ENCODE data around the gene RELT.

Gene RELT

DNA sequence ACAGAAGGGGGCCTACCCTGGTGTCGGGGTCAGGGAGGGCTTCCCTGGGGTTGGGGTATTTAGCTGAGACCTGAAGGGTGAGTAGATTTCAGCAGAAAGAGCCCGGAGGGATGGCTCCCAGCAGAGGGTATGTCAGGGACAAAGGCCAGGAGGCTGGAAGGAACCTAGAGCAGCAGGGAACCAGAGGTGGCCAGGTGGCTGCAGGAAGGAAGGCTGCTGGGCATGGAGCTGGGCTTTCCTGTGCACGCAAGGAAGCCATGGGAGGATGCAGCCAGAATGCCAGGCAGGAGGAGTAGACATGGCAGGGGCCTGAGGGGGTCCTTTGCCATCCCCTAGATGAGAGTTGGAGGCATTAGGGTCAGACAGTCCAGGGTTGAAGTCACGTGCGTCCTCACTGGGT is 27.4 kb upstream of the RELT start:
- Histone ChIP-seq H3K9me3 (ENCODE audit: control insufficient read depth, insufficient read depth, low read length) (no peaks in the 10 kb centered on the region), H3K36me3 (ENCODE audit: control insufficient read depth, low read length) (no peaks in the 10 kb centered on the region), H3K4me3 (ENCODE audit: low read length) (no peak overlapping the region), H4K20me1 (ENCODE audit: control insufficient read depth, insufficient read depth, low read depth, low read length) (no peaks in the 10 kb centered on the region), H3K27me3 (ENCODE audit: control insufficient read depth, low read length) (peaks cover 9% of the 10 kb centered on the region; the same call in 1 of the 2 replicates), H3K9me2 (replicated peaks; ENCODE audit: control insufficient read depth, low read length) (no peaks in the 10 kb centered on the region), H3K4me2 (ENCODE audit: low read length) (no peak overlapping the region), H3K79me2 (ENCODE audit: control insufficient read depth, low read length) (no peaks in the 10 kb centered on the region), H3K27ac (ENCODE audit: low read depth, low read length) (no peak overlapping the region), H3K4me1 (ENCODE audit: control insufficient read depth, low read length) (peaks cover 4% of the 10 kb centered on the region), H3F3A (ENCODE audit: control insufficient read depth, insufficient read depth) (no peaks in the 10 kb centered on the region)
- TF ChIP-seq, protein P1, sequence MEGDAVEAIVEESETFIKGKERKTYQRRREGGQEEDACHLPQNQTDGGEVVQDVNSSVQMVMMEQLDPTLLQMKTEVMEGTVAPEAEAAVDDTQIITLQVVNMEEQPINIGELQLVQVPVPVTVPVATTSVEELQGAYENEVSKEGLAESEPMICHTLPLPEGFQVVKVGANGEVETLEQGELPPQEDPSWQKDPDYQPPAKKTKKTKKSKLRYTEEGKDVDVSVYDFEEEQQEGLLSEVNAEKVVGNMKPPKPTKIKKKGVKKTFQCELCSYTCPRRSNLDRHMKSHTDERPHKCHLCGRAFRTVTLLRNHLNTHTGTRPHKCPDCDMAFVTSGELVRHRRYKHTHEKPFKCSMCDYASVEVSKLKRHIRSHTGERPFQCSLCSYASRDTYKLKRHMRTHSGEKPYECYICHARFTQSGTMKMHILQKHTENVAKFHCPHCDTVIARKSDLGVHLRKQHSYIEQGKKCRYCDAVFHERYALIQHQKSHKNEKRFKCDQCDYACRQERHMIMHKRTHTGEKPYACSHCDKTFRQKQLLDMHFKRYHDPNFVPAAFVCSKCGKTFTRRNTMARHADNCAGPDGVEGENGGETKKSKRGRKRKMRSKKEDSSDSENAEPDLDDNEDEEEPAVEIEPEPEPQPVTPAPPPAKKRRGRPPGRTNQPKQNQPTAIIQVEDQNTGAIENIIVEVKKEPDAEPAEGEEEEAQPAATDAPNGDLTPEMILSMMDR (IDR thresholded peaks at IDR 0.05; ENCODE audit: low read depth, low read length, poor library complexity, severe bottlenecking): no peak
- no peak for TF ChIP-seq EZH2phosphoT487 (IDR thresholded peaks at IDR 0.05; ENCODE audit: borderline replicate concordance, low read length)

DNA sequence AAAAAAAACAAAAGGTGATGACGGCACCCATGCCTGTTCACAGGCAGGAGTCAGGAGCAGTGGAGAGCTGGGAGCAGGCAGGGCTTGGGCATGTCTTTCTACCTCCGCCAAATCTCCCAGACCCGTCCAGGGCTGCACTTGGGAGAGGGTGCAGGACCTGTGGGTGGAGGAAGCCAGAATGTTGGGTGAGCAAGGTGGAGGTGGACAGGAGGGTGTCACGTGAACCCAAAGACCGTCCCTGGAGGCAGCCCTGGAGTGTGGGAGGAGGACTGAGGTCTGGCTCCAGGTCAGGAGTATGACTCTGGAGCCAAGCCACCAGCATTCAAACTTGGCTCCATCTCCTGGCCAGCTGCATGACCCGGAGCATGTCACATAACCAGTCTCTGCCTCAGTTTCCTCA is 26.6 kb upstream of the RELT start:
- Histone ChIP-seq H4K20me1 (ENCODE audit: control insufficient read depth, insufficient read depth, low read depth, low read length) (no peaks in the 10 kb centered on the region), H3K9me3 (ENCODE audit: control insufficient read depth, insufficient read depth, low read length) (no peaks in the 10 kb centered on the region), H3K79me2 (ENCODE audit: control insufficient read depth, low read length) (no peaks in the 10 kb centered on the region), H3F3A (ENCODE audit: control insufficient read depth, insufficient read depth) (no peaks in the 10 kb centered on the region), H3K4me1 (ENCODE audit: control insufficient read depth, low read length) (peaks cover 4% of the 10 kb centered on the region), H3K4me3 (ENCODE audit: low read length) (no peak overlapping the region), H3K27ac (ENCODE audit: low read depth, low read length) (no peak overlapping the region), H3K36me3 (ENCODE audit: control insufficient read depth, low read length) (no peaks in the 10 kb centered on the region), H3K4me2 (ENCODE audit: low read length) (no peak overlapping the region), H3K9me2 (replicated peaks; ENCODE audit: control insufficient read depth, low read length) (no peaks in the 10 kb centered on the region), H3K27me3 (ENCODE audit: control insufficient read depth, low read length) (peaks cover 9% of the 10 kb centered on the region; the same call in 1 of the 2 replicates)
- TF ChIP-seq, protein P1 (IDR thresholded peaks at IDR 0.05; ENCODE audit: low read depth, low read length, poor library complexity, severe bottlenecking): no peak
- TF ChIP-seq EZH2phosphoT487 (IDR thresholded peaks at IDR 0.05; ENCODE audit: borderline replicate concordance, low read length): no peak

DNA sequence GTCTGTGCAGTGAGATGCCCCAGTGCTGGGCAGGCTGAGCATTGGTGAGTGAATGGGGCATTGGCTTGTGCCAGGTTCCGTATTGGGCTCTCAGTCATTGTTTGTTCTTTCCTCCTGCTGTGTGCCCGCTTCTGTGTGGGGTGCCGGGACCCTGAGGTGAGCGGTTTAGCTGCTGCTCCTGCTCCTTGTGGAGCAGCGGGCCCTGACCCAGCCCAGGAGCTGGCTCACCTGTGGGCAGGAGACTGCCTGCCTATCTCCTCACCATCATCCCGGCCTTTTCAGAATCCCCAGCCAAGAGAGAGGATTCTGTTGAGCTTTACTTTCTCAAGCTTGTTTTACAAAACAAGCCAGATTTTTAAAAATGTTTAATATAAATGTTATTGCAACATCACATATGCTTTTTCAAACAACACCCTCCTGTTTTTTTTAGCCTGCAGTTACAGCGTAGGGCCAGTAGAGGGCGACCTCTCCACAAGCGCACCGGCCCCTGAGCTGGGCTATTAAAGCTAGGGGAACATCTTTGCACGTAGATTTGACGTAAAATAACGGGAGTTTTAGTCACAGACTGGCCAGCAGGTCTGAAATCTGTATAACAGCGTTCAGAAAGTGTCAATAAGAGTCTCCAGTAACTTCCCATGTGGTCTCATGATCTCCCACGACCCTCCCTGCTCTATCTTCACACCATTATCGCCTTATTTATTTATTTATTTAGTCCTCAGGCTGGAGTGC is 25.1 kb upstream of the RELT start:
- no peaks in the 10 kb centered on the region for H3F3A ChIP-seq (ENCODE audit: control insufficient read depth, insufficient read depth)
- H3K9me3 ChIP-seq (ENCODE audit: control insufficient read depth, insufficient read depth, low read length): no peaks in the 10 kb centered on the region
- no peaks in the 10 kb centered on the region for H3K36me3 ChIP-seq (ENCODE audit: control insufficient read depth, low read length)
- H3K4me3 ChIP-seq (ENCODE audit: low read length): no peak overlapping the region
- H3K4me1 ChIP-seq (ENCODE audit: control insufficient read depth, low read length): peaks cover 4% of the 10 kb centered on the region
- H3K79me2 ChIP-seq (ENCODE audit: control insufficient read depth, low read length): no peaks in the 10 kb centered on the region
- H3K9me2 ChIP-seq (replicated peaks; ENCODE audit: control insufficient read depth, low read length): no peaks in the 10 kb centered on the region
- TF ChIP-seq, protein P1 (IDR thresholded peaks at IDR 0.05; ENCODE audit: low read depth, low read length, poor library complexity, severe bottlenecking): peak; percentile 95
- no peak for TF ChIP-seq EZH2phosphoT487 (IDR thresholded peaks at IDR 0.05; ENCODE audit: borderline replicate concordance, low read length)
- no peak overlapping the region for H3K27ac ChIP-seq (ENCODE audit: low read depth, low read length)
- peak overlapping the region; percentile 27; the same call in 1 of the 2 replicates for H3K4me2 ChIP-seq (ENCODE audit: low read length)
- no peaks in the 10 kb centered on the region for H4K20me1 ChIP-seq (ENCODE audit: control insufficient read depth, insufficient read depth, low read depth, low read length)
- H3K27me3 ChIP-seq (ENCODE audit: control insufficient read depth, low read length): peaks cover 9% of the 10 kb centered on the region; the same call in 1 of the 2 replicates

Data from DOHH2 (cell line).